NCI-H2227 (cell line): Measurements from ENCODE around the gene OLFML2B.
"Not testable (repeated sequence)": the region's sequence is repeated elsewhere in the genome, so short reads cannot be mapped to it uniquely, and the experiment has no call there.

ENCODE experiments used
- DNase-seq: peaks from one replicate; lab custom pipeline; 2025; ENCODE audit not compliant: unreplicated experiment; lab: John Stamatoyannopoulos, UW

Gene OLFML2B

DNA sequence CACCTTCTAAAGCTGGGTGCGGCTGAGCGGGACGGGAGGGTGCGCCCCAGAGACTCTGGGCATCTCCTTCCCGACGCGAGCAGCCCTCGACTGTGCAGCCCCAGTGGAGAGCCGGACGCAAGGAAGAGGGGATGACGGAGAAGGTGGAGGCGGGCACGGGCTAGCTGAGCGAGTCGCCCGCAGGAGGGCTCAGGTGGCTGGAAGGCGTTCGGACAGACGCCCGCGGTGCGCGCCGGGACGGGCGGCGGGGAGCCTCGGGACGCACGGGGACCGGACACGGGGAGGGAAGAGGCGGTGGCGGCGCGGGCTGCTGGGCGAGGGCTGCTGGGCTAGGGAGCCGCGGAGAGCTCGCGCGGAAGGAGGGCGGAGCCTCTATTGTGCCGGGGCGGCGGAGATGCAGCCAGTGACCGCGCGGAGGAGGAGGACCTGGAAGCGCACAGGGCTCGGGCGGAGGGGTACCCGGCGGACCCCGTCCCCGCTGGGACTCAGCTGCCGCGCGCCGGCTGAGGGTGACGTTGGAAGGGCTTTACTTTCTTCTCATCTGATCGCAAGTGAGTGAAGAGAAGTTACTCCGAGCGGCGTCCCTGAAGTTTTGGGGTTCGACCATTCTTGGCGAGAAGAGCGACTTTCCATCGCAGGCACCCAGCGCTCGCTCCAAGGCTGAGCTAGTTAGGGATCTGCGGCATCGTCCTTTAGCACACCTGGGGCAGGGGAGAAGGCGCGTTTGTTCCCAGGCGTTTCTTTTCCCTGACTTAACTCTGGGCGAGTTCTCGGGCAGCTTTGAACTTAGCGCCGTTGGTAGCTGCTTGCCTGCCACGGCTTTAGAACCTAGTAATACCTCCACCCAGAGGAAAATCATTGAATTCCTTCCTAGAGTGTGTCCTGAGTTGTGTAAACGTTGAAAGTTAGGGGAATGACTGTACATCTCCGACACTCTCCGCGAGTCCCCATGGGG, at the start of gene OLFML2B:
OLFML2B (minus strand) TSS at position 323 of the 955 bp plus-strand sequence. CDS start 439 bp downstream, outside the sequence.
- peak; percentile 82 for DNase-seq

DNA sequence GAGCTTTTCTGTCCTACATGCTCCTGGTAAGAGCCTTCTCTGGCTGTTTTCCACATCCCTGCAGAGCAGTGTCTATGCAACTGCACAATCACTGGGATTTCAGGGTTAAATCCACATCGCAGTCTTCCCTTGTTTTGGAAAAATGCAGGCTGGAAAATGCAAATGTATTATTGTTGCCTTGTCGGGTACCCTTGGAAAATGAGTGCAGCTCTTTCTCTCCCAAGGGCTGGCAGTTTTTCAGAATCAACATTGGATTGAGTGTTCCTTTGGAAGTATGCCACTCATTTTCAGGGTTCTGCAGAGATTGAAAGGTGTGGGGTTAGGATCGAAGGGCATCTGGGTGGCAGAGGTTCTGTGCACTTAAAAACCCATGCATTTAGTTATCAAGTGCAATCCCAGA, 49.1 kb upstream of the OLFML2B start:
- DNase-seq = no peak

DNA sequence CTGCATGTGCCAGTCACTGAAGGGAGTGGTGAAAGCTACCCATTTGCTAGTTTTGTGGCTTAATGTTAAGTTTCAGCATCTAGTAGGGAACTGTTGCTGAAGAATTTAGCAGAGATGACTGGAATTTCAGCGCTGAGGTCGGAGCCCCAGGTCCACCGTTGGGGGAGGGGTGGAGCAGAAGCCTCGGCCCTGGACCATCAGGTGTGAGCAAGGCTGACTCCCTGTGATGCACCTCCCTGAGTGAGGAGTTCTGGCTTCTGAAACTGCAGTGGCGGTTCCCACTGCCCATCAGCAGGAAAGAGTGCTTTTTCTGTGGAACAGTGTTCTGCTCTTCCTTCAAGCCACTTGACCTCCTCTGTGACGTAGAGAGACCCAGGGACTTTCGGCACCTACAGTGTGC, 47.2 kb upstream of the OLFML2B start:
- DNase-seq = peak; percentile 5

DNA sequence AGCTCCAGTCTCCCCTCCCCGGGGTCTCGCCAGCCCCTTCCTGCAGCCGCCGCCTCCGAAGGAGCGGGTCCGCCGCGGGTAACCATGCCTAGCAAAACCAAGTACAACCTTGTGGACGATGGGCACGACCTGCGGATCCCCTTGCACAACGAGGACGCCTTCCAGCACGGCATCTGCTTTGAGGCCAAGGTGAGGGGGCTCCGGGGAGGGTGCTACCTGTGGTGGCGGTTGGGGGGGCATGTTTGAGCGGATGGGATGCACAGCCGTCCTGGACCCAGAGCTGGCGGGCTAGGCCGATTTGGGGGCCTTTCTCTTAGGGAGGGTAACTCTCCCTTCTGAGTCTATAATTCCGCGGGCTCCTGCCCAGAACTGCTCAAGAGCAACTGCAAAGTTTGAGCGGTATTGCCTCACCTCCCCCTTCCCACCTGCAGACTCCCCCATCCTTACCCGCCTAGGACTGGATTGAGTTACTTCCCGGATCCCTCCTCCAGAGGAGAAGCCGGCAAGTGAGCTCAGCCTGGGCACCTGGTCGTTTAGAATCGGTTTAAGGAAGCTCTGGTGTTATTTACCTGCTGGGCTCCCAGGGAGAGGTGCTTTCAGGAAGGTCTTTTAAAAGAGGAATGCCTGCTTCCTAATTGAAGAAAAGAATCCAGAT, 46.6 kb upstream of the OLFML2B start:
- peak; percentile 25 for DNase-seq

DNA sequence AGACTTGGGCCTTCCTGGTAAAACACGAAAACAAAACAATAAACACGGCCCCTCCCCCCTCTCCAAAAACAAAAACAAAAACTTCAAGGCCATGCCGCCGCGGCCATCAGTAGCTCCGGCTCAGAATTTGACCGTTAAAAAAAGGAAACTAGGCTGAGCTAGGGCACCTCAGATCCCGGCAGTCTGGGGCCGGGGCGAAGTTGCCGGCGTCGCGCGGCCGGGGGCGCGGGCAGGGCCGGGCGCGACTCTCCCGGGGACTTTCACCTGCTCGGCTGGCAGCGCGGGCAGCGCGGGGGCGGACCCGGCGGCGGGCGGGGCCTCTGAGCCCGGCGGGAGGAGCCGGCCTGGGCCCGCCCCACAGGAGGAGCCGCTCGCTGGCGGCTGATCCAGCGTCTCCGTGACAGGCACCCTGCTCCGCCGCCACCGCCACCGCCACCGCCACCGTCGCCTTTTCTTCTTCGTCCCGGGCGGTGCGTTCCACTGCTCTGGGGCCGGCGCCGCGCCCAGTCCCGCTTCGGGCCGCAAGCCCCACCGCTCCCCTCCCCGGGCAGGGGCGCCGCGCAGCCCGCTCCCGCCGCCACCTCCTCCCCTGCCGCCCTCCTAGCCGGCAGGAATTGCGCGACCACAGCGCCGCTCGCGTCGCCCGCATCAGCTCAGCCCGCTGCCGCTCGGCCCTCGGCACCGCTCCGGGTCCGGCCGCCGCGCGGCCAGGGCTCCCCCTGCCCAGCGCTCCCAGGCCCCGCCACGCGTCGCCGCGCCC, 45.8 kb upstream of the OLFML2B start, which contains the start of gene NOS1AP:
NOS1AP (plus strand) TSS at position 358 of the 760 bp plus-strand sequence. CDS start 487 bp downstream, outside the sequence.
- DNase-seq = peak; percentile 82

DNA sequence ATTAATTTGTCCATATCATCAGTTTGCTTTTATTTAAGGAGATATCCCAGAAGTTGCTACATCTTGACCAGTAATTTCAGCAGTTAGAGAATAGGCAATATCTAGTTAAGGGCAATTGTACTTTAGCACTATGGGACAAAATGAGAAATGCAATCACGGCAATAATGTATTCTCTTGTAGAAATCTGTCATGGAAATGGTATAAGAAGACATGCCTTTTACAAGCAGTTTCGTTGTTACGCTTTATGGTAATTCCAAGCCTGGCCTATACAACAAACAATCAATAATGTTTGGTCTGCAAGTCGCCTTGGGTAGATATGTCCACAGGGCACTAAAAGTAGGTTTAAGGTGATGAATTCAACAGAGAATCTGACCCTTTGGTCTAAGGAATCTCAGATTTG, 44.6 kb upstream of the OLFML2B start:
- no peak for DNase-seq

DNA sequence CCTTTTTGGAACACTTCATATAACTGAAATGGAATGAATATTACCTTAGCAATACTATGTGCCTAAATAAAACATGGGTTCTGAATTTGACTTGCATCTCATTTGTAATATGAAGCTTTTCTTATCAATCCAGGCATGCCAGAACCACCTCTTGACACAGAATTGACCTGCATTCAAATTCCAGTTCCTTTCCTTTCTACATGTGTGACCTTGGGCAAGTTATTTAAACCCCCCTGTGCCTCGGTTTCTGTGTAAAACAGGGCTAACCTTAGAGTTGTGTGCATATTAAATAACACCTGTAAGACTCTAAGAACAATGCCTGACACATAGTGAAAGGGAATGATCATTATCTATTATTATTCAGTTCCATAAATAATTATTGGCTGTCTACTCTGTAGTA, 43.8 kb upstream of the OLFML2B start:
- no peak for DNase-seq

DNA sequence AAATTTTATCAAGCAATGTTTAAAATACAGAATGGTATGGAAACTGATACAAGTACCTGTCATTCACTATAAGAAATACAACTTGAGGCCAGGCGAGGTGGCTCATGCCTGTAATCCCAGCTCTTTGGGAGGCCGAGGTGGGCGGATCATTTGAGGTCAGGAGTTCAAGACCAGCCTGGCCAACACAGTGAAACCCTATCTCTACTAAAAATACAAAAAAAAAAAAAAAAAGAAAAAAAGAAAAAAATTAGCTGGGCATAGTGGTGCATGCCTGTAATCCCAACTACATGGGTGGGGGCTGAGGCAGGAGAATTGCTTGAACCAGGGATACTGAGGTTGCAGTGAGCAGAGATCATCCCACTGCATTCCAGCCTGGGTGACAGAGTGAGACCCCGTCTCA, 43.2 kb upstream of the OLFML2B start:
- DNase-seq = not testable (repeated sequence)

DNA sequence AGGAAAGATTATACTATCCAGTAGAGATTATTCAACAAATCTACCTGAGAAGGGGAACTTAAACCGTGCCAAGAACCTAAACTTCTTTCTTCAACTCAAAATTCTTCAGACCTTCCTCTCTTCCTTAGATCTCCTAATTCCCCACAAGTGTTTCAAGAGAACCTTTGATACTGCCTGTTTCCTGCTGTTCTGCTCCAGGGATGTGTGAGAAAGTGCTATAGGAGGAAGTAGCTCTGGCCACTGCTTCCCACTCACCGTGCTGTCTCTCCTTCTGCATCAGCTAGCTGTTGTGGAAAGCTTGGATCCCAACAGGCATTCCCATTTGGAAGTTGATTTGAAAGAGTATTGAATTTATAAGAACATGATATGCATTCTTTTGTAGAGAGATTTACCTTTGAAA, 41.3 kb upstream of the OLFML2B start:
- DNase-seq = no peak

DNA sequence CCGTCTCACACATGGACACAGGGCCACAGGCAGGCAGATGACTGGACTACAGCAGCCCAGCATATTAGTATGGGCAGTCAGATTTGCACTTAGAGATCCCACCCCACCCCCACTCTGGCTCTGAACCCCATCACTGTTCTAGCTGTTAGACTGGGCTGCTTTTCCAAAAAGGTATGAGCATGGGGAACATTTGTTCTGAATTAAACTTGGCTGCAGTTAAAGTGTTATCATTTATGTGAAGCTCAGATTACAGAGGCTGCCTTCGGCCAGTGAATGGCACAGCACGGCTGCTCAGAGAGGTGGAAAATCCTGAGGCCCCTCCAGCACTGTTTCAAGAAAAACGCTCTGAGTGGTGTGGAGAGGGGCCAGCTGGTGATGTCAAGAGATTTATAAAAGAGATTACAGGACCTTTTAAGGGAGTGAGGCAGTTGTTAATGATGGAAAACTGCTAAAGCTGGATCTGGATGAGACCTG, 38.9 kb upstream of the OLFML2B start:
- DNase-seq = peak; percentile 48

DNA sequence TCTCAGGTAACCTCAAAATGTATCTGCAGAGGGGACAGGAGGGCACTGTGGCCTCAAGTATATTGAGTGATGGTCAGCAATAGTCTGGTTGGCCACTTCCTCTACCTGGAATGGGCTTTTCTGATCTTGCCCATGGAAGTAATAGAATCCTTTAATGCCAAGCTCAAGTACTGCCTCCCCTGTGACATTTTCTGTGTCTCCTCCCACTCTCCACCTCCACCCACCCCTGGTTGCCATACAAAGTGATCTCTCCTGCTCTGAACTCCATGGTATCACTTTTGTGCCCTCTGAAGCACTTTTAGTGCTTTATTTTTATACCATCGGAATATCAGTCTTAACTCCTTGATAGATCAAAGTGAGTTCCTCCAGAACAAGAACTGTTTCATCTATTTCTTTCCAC, 36.6 kb upstream of the OLFML2B start:
- no peak for DNase-seq

DNA sequence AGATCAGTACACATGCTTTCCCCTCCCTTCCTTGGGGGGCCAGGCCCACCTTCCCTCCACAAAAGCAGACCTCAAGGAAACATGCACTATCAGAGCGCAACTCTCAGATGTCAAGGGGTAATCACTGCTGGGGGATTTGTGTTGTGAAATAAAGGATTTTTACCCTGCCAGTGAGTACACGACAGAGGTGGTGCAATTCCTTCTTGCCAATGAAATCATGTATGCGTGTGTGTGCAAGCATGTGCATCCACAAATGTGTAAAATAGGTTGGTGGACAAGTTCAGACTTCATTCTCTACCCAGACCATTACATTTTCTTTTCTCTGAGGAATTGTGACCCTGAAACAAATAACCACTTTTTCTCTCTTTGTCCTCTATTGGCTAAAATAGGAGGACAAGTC, 36.1 kb upstream of the OLFML2B start:
- no peak for DNase-seq

DNA sequence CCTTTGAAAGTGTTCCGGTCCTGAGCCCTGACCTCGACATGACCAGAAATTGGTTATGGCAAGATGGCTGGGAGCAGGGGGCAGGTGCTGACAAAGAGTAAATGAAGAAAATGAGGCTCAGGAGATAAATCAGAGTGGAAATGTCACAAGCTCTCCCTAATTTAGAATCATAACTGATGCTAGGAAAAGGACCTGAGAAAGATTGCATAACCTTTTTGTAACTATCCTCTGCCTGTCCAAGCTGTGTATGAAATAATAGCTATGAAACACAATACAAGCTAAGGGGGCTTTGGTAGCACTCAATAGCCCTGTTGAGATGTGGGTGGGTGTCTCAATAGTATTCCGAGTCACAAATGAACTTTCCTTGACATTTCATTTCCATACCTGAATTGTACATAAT, 32.9 kb upstream of the OLFML2B start:
- no peak for DNase-seq

DNA sequence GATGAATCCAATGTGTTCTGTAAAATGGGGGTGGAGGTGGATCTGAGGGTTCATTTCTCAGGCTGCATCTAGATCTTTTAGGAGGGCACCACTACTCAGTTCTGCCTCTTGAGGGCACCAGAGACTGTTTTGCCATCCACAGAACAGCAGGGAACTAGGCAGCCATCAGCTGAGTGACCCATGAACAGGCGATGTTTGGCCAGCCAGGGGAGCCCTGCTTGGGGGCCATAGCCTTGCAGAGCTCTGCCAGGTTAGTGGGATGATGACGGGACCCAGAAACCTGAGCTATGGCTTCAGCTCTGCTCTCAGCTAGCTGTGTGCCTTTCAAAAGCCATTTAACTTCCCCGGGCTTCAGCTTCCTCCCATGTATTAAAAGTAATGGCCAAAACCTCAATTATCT, 32.4 kb upstream of the OLFML2B start:
- DNase-seq = peak; percentile 80

DNA sequence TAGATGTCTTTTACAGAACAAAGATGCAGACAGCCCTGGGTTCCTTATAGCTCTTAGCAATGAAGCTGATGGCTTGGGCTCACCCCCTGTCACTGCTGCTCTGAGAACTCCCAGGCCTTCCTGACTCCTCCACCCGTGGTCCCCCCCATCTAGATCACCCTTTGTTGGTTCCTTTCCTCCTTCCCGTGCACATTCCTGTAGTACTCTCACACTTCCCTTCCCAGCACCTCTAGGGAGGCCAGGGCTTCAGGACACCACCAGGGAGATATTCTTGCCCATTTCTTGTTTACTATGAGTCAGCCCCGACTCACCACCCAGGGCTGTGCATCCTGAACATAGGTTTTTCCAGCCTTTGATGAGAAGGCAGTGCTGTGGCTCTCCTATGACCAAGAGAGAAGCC, 31.4 kb upstream of the OLFML2B start:
- no peak for DNase-seq

DNA sequence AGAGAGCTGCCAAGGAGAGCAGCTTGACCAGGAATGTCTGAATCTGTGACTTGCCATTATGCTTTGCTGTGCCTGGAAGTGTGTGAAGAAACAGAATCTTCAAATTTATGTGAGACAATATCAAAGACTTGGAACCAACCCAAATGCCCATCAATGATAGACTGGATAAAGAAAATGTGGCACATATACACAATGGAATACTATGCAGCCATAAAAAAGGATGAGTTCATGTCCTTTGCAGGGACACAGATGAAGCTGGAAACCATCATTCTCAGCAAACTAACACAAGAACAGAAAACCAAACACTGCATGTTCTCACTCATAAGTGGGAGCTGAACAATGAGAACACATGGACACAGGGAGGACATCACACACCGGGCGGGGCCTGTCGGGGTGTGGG, 30.3 kb upstream of the OLFML2B start:
- DNase-seq = not testable (repeated sequence)

DNA sequence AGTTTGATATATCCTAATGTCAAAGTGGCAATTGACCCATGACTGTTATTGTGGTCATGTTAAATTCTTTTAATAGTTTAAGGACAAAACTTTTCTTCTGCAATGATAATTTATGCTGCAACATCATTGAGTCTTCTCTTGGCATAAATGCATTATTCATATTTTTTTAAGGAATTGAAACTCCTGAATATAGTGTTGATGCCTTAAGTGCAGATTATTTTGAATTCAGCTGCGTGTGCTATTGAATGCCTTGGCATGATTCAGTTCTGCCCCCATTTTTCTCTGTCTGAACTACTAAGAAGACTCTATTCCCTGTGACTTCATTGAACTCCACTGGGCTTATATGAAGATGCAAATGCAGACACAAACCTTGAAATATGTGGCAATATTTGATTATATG, 23.3 kb upstream of the OLFML2B start:
- DNase-seq = no peak

DNA sequence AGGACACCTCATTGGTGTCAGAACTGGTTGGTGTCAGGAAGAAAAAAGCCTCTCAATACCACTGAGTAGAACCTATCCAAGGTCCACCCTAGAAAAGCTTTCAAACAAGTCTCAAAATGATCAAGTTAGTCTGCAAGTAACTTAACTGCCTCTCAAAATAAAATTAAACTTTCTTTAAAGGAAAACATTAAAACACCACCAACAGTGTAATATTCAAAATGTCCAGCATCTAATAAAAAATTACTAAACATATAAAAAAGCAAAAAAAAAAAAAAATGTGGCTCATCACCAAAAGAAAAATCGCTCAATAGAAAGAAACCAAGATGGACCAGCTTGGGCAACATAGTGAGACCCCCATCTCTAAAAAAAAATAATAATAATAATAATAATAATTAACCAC, 18.7 kb upstream of the OLFML2B start:
- DNase-seq = no peak

DNA sequence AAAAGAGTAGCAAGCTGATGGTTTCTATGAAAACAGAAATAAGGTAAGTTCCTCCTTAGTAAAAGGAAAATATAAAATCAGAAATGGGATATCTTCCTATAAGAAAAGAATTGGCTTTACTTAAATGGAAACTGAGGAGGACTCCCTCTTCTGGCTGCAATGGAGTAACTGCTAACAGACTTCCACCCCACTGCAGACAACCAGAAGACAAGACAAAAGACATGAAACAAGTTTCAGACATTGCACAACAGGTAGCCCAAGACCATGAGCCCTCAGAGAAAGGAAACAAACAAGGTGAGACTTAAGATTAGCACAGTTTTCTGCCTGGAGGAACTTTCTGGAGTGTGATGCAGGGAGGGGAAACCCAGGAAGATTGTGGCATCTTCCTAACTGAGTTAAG, 17.0 kb upstream of the OLFML2B start:
- DNase-seq = no peak

DNA sequence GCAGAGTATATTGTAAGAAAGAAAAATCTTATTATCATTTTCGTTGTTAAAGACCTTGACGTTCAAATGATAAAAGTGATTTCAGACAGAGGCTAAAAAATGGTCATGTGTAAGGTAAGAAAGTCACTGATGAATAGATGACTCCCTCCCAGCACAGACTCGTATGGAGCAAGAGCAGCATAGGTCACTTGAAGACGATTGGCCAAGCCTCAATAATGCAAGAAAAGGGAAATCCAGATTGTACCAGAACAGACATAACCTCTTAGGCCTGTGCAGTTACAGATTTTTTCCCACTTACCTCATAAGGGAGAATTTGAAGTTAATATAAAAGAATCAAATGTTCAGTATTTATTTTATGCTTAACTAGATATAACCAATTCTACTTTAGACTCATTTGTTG, 16.3 kb upstream of the OLFML2B start:
- DNase-seq = no peak

DNA sequence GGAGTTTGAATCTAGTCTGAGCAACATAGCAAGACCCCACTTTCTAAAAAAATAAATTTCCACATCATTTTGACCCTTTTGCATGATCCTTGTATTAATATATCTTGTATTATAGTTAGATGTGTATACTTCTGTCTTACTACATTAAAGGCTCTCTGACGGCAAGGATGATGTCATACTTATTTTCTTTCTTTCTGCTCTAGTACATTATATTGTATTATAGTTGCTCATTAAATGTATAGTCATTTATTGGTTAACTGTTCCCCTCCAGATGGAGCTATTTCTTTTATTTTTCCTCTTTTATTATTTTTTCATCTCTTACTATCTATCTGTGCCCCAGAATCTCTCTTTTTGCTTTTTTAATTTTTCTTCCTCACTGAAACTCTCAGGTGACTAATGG, 15.0 kb upstream of the OLFML2B start:
- no peak for DNase-seq
